Neutrophil (primary cell): ENCODE measurements around the gene TNFRSF19.

Source experiments
- H3K27ac ChIP-seq: fragments of 200-600 bp; sonication (generic); 2 replicates; pipeline ENCODE4 v1.5.1; 2016; ENCODE audit warnings: mild to moderate bottlenecking, moderate library complexity
- H3K27me3 ChIP-seq: fragments of 200-600 bp; sonication (generic); 2 replicates; pipeline ENCODE4 v1.6.0; 2016; ENCODE audit warnings: mild to moderate bottlenecking
- H3K36me3 ChIP-seq: fragments of 200-600 bp; sonication (generic); 2 replicates; pipeline ENCODE4 v1.5.1; 2017
- H3K4me1 ChIP-seq, 2 experiments: fragments of 200-600 bp in 1 of 2; sonication (generic) in 1 of 2; 1 replicate in 1 of 2; 2 replicates in 1 of 2; pipeline versions ENCODE4 v1.5.1 to v1.6.1; 2013 to 2016; ENCODE audit warnings: low read depth in 1 of 2, low read length in 1 of 2, mild to moderate bottlenecking in 1 of 2, moderate library complexity in 1 of 2; ENCODE audit not compliant: control insufficient read depth in 1 of 2, insufficient read depth in 1 of 2
- H3K4me3 ChIP-seq, 2 experiments: fragments of 200-600 bp in 1 of 2; sonication (generic) in 1 of 2; 1 replicate in 1 of 2; 2 replicates in 1 of 2; pipeline ENCODE4 v1.5.1; 2013 to 2016; ENCODE audit warnings: low read depth in 1 of 2, low read length in 1 of 2, mild to moderate bottlenecking in 1 of 2, moderate library complexity in 1 of 2
- H3K9me3 ChIP-seq: fragments of 200-600 bp; sonication (generic); 2 replicates; pipeline ENCODE4 v1.5.1; 2016
- TF ChIP-seq, protein P1 (sequence below): fragments of 200-600 bp; sonication (generic); IDR thresholded peaks from 2 replicates; pipeline ENCODE4 v1.5.1; 2016; ENCODE audit warnings: antibody characterized with exemption

TNFRSF19 gene

DNA sequence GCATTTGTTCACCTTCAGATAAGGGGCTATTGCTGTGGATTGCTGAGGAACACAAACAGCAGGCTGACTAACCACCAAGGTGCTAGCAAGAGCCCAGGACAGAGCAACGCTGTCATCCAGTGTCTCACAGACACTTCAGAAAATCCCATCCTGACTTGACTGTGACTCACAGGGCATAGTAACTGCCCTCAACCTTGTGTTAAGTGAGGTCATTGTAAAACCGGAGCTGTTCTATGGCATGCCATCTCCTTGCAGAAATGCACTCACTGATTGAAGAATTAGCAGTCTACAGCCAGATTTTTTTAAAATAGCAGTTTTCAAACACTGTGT lies 51.1 kb downstream of the TNFRSF19 start:
- Histone ChIP-seq H3K36me3 (no peaks in the 10 kb centered on the region), H3K27ac (no peak overlapping the region), H3K27me3 (no peaks in the 10 kb centered on the region), H3K4me3 (no peak overlapping the region), H3K4me1 (peaks cover 4 to 6% of the 10 kb centered on the region in 2 experiments), H3K9me3 (no peaks in the 10 kb centered on the region)
- TF ChIP-seq, protein P1, sequence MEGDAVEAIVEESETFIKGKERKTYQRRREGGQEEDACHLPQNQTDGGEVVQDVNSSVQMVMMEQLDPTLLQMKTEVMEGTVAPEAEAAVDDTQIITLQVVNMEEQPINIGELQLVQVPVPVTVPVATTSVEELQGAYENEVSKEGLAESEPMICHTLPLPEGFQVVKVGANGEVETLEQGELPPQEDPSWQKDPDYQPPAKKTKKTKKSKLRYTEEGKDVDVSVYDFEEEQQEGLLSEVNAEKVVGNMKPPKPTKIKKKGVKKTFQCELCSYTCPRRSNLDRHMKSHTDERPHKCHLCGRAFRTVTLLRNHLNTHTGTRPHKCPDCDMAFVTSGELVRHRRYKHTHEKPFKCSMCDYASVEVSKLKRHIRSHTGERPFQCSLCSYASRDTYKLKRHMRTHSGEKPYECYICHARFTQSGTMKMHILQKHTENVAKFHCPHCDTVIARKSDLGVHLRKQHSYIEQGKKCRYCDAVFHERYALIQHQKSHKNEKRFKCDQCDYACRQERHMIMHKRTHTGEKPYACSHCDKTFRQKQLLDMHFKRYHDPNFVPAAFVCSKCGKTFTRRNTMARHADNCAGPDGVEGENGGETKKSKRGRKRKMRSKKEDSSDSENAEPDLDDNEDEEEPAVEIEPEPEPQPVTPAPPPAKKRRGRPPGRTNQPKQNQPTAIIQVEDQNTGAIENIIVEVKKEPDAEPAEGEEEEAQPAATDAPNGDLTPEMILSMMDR, result no peak

DNA sequence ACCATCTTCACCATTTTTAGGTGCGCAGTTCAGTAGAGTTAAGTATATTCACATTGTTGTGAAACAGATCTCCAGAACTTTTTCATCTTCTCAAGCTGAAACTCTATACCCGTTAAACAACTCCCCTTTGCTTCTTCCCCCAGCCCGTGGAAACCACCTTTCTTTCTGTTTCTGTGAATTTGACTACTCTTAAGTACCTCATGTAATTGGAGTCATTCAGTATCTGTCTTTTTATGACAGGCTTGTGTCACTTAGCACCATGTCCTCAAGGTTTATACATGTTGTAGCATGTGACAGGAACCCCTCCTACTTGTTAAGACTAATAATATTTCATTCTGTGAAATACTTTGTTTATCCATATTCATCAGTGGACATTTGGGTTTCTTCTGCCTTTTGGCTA lies 52.8 kb downstream of the TNFRSF19 start:
- Histone ChIP-seq H3K4me1 (no peaks in the 10 kb centered on the region), H3K27me3 (no peaks in the 10 kb centered on the region), H3K36me3 (no peaks in the 10 kb centered on the region), H3K9me3 (no peaks in the 10 kb centered on the region), H3K4me3 (no peak overlapping the region), H3K27ac (no peak overlapping the region)
- TF ChIP-seq, protein P1, result no peak

DNA sequence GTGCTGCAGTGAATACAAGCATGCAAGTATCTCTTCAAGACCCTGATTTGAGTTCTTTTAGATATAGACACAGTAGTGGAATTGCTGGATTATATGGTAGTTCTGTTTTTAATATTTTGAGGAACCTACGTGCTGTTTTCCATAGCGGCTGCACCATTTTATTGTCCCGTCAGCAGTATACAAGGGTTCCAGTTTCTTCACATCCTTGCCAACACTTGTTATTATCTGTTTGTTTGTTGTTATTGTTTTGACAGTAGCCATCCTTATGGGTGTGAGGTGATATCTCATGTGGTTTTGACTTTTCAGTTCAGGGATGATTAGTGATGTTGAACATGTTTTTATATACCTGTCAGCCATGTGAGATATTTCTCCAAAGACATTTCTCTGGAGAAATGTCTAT lies 53.2 kb downstream of the TNFRSF19 start:
- Histone ChIP-seq H3K36me3 (no peaks in the 10 kb centered on the region), H3K9me3 (no peaks in the 10 kb centered on the region), H3K27ac (no peak overlapping the region), H3K4me1 (no peaks in the 10 kb centered on the region), H3K4me3 (no peak overlapping the region), H3K27me3 (no peaks in the 10 kb centered on the region)
- TF ChIP-seq, protein P1, result no peak

DNA sequence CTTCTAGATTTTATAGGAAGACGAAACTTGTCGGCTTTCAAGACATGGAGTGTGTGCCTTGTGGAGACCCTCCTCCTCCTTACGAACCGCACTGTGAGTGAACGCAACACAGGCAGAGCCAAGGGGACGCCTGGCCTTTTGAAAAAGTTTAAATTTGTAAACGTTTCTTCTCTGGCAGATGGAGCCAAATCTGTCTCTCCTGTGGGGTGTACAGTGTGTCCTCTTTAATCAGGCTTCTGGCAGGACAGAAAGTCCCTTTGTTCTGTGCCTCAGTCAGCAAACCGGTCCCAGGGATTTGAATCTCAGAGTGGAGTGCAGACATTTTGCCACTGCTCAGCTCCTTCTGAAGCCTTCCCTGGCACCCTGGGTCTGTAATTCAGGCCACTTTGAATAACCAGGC lies 56.5 kb downstream of the TNFRSF19 start:
- no peak overlapping the region for H3K4me3 ChIP-seq
- no peaks in the 10 kb centered on the region for H3K9me3 ChIP-seq
- TF ChIP-seq, protein P1, result no peak

DNA sequence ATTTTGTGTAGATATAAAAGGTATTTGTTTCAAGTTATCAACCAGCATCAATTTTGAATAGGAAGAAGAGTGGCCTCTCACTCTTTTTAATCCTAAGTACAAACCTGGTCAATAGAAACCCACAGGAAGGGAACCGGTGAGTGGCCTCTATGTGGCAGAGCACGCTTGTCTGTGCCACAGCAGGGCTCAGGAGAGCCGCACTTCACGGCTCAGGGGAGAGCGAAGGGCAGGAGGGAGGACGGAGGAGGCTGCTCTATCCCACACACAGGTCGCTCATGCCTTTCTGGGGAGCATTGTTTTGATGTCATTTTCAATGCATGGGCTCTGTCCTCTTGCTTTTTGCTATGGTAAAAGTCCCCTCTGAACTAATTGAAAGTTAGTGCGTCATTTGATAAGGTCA lies 57.2 kb downstream of the TNFRSF19 start:
- H3K36me3 ChIP-seq, result no peaks in the 10 kb centered on the region
- H3K27me3 ChIP-seq, result no peaks in the 10 kb centered on the region
- no peaks in the 10 kb centered on the region for H3K9me3 ChIP-seq
- no peak overlapping the region for H3K4me3 ChIP-seq
- TF ChIP-seq, protein P1, result no peak
- peaks cover 9 to 11% of the 10 kb centered on the region in 2 experiments for H3K4me1 ChIP-seq
- H3K27ac ChIP-seq, result no peak overlapping the region

More for the DNA sequence above, 56.5 kb downstream of the TNFRSF19 start:
- Histone ChIP-seq H3K36me3 (no peaks in the 10 kb centered on the region), H3K27ac (no peak overlapping the region), H3K4me1 (peaks cover 3 to 5% of the 10 kb centered on the region in 2 experiments), H3K27me3 (no peaks in the 10 kb centered on the region)

DNA sequence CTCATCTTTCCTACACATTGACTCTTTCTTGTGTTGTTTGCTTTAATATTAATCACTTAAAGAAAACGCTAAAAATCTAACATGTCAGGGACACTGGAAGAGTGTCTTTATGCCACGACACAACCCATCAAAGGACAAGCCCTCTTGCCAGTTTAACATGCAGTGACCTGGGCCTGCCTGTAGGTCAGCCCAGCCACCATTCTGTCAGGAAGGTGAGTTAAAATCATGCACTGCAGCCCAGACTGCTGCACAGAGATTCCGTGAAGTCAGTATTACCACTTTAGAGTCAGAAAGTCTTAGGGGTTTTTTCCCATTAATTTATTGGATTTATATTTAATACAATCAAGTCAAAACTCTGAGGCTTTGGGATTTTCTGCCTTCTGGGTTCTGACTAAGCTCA lies 58.0 kb downstream of the TNFRSF19 start:
- H3K4me1 ChIP-seq, result peaks cover 9 to 11% of the 10 kb centered on the region in 2 experiments
- H3K27me3 ChIP-seq, result no peaks in the 10 kb centered on the region
- H3K36me3 ChIP-seq, result no peaks in the 10 kb centered on the region
- no peaks in the 10 kb centered on the region for H3K9me3 ChIP-seq
- no peak overlapping the region for H3K27ac ChIP-seq
- no peak overlapping the region for H3K4me3 ChIP-seq
- TF ChIP-seq, protein P1, result no peak
